WTC11 (cell line): ENCODE measurements around the gene NMRK1. TPM values are rescaled to one million over a fixed set of nuclear protein-coding genes. Genes with fewer than 3 reads are reported as not detected.

Experiments used
- ATAC-seq: fragments of 200-7000 bp; cut with Tn5 transposase; 2 replicates; pipeline ENCODE4 v1.10.0; 2021; ENCODE audit warnings: mild to moderate bottlenecking, moderate library complexity
- CTCF ChIA-PET: fragments of 300-600 bp; sonication (Branson Sonifier 250); formaldehyde crosslinking; loops from one replicate; lab custom pipeline; 2021; ENCODE audit warnings: antibody characterized with exemption; lab: Charles Lee
- POLR2A ChIA-PET: fragments of 350-600 bp; sonication (Branson Sonifier 250); formaldehyde crosslinking; loops from one replicate; lab custom pipeline; 2021; ENCODE audit warnings: antibody characterized with exemption; lab: Charles Lee
- DNase-seq: peaks from one replicate; pipeline ENCODE4 v3.0.0; 2021; ENCODE audit warnings: low spot score
- H3K27ac Mint-ChIP-seq: 2 replicates; pipeline ENCODE4 v1.8.0; 2021; ENCODE audit warnings: mixed read lengths
- H3K27me3 Mint-ChIP-seq: 2 replicates; pipeline ENCODE4 v1.8.0; 2021; ENCODE audit warnings: low read depth, mild to moderate bottlenecking, moderate library complexity, mixed read lengths
- H3K36me3 Mint-ChIP-seq: 2 replicates; pipeline ENCODE4 v1.8.0; 2021; ENCODE audit warnings: mixed read lengths
- H3K4me1 Mint-ChIP-seq: 2 replicates; pipeline ENCODE4 v1.8.0; 2022; ENCODE audit warnings: mixed read lengths
- H3K4me3 Mint-ChIP-seq: 2 replicates; pipeline ENCODE4 v1.8.0; 2021; ENCODE audit warnings: mild to moderate bottlenecking, moderate library complexity, mixed read lengths
- H3K9me3 Mint-ChIP-seq: 2 replicates; pipeline ENCODE4 v1.8.0; 2021; ENCODE audit warnings: mixed read lengths
- CTCF ChIP-seq: fragments of 200-600 bp; IDR thresholded peaks from 2 replicates; pipeline ENCODE4 v1.8.0; 2022; ENCODE audit warnings: antibody characterized with exemption
- ETV6 ChIP-seq: sonication (generic); formaldehyde crosslinking; IDR thresholded peaks from 2 replicates; pipeline ENCODE4 v1.8.1; 2022; ENCODE audit warnings: mild to moderate bottlenecking, missing genetic modification reagents
- GABPB1 ChIP-seq: sonication (generic); formaldehyde crosslinking; IDR thresholded peaks from 2 replicates; pipeline ENCODE4 v1.8.1; 2023; ENCODE audit warnings: mild to moderate bottlenecking, missing genetic modification reagents
- HMGXB4 ChIP-seq: sonication (generic); formaldehyde crosslinking; IDR thresholded peaks from 2 replicates; pipeline ENCODE4 v1.8.1; 2023; ENCODE audit warnings: mild to moderate bottlenecking, moderate library complexity, missing genetic modification reagents
- IRF1 ChIP-seq: sonication (generic); formaldehyde crosslinking; IDR thresholded peaks from 2 replicates; pipeline ENCODE4 v1.8.0; 2023; ENCODE audit warnings: missing genetic modification reagents
- NR3C1 ChIP-seq: sonication (generic); formaldehyde crosslinking; conservative IDR thresholded peaks from 2 replicates; pipeline ENCODE4 v1.8.1; 2023; ENCODE audit warnings: low read depth, mild to moderate bottlenecking, missing genetic modification reagents
- SMAD4 ChIP-seq: sonication (generic); formaldehyde crosslinking; IDR thresholded peaks from 2 replicates; pipeline ENCODE4 v1.8.0; 2022; ENCODE audit warnings: mild to moderate bottlenecking, missing genetic modification reagents
- STAT6 ChIP-seq: sonication (generic); formaldehyde crosslinking; conservative IDR thresholded peaks from 2 replicates; pipeline ENCODE4 v1.8.1; 2023; ENCODE audit warnings: mild to moderate bottlenecking, low read depth, missing genetic modification reagents, moderate library complexity
- ZNF281 ChIP-seq: sonication (generic); formaldehyde crosslinking; IDR thresholded peaks from 2 replicates; pipeline ENCODE4 v1.8.0; 2023; ENCODE audit warnings: mild to moderate bottlenecking, missing genetic modification reagents
- ZNF317 ChIP-seq: sonication (generic); formaldehyde crosslinking; IDR thresholded peaks from 2 replicates; pipeline ENCODE4 v1.8.1; 2023; ENCODE audit warnings: low read depth, mild to moderate bottlenecking, moderate library complexity, missing genetic modification reagents, borderline replicate concordance
- ZNF396 ChIP-seq: fragments of 250-450 bp; sonication (Bioruptor Pico); IDR thresholded peaks from 2 replicates; pipeline ENCODE4 v1.8.0; 2021; ENCODE audit warnings: mild to moderate bottlenecking, moderate library complexity, borderline replicate concordance
- ZNF671 ChIP-seq: fragments of 250-450 bp; sonication (Bioruptor Pico); IDR thresholded peaks from 2 replicates; pipeline ENCODE4 v1.8.0; 2021; ENCODE audit warnings: mild to moderate bottlenecking
- total RNA-seq: library from RNA; stranded (reverse); gene quantifications from 3 replicates; pipeline ENCODE4 v1.2.3, GENCODE V29; 2021

Gene NMRK1
- total RNA-seq, 1 experiment from 2014 or later = 14.5 TPM

- no peak for TF ChIP-seq STAT6
Measured at GRCh38 chr9:75065510-75065909, 22.4 kb downstream of the NMRK1 start (continued).

GRCh38 chr9:75064307-75065025 is 23.5 kb downstream of the NMRK1 start:
- TF ChIP-seq ZNF317 (CRISPR knock-in tag) (no peak), ZNF281 (CRISPR knock-in tag) (no peak), ZNF671 (CRISPR knock-in tag) (no peak), NR3C1 (CRISPR knock-in tag) (no peak), GABPB1 (no peak), HMGXB4 (CRISPR knock-in tag) (no peak), ZNF396 (CRISPR knock-in tag) (no peak), ETV6 (CRISPR knock-in tag) (no peak), SMAD4 (CRISPR knock-in tag) (no peak), IRF1 (CRISPR knock-in tag) (no peak), CTCF (no peak)
- peaks cover 7% of the 10 kb centered on the region for H3K4me1 Mint-ChIP-seq
- ChIA-PET POLR2A (interaction anchor here (1.1 kb wide), 1 partner anchor 36 kb away, joined by 5 read pairs; the partner anchor contains the start of gene CARNMT1), CTCF (interaction anchor here (2.2 kb wide), 1 partner anchor 36 kb away, joined by 10 read pairs; the partner anchor contains the start of gene CARNMT1)
- no peak overlapping the region for H3K27ac Mint-ChIP-seq
- H3K27me3 Mint-ChIP-seq = no peaks in the 10 kb centered on the region
- no peak overlapping the region for H3K4me3 Mint-ChIP-seq
- ATAC-seq (no peak), DNase-seq (no peak)
- peaks cover 6% of the 10 kb centered on the region for H3K9me3 Mint-ChIP-seq
- H3K36me3 Mint-ChIP-seq = no peaks in the 10 kb centered on the region
